GM19468 (cell line): ENCODE data around the gene NRG3.
"Not testable (repeated sequence)": the region's sequence is repeated elsewhere in the genome, so short reads cannot be mapped to it uniquely, and the experiment has no call there.

Experiments used
- ATAC-seq: cut with Tn5 transposase; IDR thresholded peaks from one replicate; pipeline ENCODE4 v1.9.1; 2021; ENCODE audit warnings: mild to moderate bottlenecking, moderate library complexity, moderate number of reproducible peaks; ENCODE audit not compliant: unreplicated experiment; ENCODE audit errors: extremely low read depth

NRG3 gene

GRCh38 chr10:82932451-82932850 lies 1057.5 kb downstream of the NRG3 start:
- ATAC-seq: no peak

- no peak for ATAC-seq
Measured at GRCh38 chr10:82934429-82934828, 1059.4 kb downstream of the NRG3 start.

GRCh38 chr10:82934947-82935346 lies 1060.0 kb downstream of the NRG3 start:
- ATAC-seq: no peak

- no peak for ATAC-seq
Measured at GRCh38 chr10:82938331-82938730, 1063.3 kb downstream of the NRG3 start.

DNA sequence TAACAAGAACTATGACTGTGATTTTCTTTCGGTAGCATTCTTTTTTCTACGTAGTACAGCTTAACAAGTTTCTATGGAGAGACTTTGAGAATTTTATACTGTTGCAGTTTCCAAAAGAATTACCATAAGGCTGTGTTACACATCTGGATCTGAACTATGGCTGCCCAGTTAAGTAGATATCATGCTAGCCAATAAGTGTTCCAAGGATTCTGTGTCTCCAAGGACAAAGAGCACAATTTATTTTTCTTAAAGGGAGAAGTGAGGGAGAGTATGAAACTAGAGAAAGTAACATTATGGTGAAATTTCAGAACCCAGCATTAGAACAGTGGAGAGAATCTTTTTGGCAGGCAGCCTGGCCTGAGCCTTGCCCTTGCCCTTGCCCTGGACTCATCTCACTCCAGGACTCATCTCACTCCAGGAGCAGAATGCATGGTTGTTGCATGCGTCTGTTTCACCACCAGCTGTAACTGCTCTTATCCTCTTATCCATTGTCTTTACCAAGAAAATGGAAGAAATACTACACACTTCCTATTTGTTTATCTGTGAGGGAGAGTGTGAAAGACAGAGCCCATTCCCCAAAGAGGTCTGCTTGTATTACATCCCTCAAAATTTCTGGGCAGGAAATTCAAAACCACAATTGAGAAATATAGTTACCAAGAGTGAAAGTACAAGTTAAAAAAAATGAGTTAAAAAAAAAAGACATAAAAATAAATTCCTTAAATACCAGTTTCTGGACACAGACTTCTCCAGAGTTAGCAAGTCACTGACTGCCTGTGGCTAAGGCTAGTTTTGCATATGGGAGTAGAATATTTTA lies 1067.5 kb downstream of the NRG3 start:
- ATAC-seq: no peak

GRCh38 chr10:82943142-82943541 lies 1068.1 kb downstream of the NRG3 start:
- ATAC-seq: no peak

DNA sequence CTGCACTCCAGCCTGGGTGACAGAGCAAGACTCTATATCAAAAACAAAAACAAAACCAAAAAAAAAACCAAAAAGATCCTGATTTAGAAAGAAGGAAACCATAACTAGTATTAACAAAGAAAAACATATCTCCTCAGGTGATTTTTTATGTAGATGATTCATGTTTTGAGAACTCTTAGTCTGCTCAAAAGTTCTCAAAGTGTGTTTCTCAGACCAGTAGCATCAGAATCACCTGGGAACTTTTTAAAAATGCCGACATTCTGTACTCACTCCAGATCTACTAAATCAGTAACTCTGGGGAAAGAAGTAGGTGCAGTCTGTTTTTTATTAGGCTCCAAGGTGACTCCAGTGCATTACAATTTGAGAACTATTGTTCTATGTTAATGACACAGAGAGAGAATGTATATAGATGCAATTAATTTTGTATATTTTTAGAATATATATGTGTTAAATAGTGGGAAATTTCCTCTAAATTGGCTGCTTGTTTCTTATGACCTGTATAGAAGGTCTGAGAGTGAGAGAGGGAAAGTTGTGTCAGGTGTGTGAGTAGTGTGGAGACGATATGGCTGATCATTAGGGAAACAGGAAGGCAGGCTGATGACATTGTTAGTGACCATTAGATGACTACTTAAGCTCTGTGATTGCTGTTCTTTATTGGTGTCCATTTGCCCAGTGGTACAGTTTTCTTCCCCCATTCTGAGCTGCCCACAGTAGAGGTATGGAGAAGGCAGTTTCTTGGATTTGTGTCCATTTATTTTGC lies 1075.0 kb downstream of the NRG3 start:
- no peak for ATAC-seq

DNA sequence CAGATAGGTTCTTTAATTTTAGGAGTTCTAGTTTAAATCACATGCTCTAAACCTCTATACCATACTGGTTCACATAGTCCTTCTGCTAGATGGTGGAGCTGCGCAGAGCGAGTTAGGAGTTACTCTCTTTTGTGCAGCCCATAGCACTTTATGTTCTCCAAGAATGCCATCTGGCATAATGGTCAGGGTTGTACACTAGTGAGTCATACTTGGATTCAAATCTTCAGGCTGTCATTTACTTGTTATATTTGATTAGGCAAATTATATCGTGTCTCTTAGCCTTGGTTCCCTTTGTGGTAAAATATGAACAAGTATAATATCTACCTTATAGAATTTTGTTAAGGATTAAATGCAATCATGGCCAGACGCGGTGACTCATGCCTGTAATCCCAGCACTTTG lies 1078.3 kb downstream of the NRG3 start:
- no peak for ATAC-seq

- no peak for ATAC-seq
Measured at GRCh38 chr10:82953909-82954308, 1078.9 kb downstream of the NRG3 start.

DNA sequence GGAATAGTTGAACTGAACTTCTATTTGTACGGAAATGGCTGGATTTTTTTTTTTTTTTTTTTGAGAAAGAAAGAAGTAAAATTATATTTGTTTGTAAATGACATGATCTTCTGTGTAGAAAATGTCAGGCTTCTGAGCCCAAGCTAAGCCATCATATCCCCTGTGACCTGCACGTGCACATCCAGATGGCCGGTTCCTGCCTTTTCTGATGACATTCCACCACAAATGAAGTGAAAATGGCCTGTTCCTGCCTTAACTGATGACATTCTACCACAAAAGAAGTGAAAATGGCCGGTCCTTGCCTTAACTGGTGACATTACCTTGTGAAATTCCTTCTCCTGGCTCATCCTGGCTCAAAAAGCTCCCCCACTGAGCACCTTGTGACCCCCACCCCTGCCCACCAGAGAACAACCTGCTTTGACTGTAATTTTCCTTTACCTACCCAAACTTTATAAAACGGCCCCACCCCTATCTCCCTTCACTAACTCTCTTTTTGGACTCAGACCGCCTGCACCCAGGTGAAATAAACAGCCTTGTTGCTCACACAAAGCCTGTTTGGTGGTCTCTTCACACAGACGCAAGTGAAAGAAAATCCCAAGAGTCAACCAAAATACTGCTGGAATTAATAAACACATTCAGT lies 1085.5 kb downstream of the NRG3 start:
- ATAC-seq: not testable (repeated sequence)

- no peak for ATAC-seq
Measured at GRCh38 chr10:82961864-82962263, 1086.9 kb downstream of the NRG3 start.

- ATAC-seq: no peak
Measured at GRCh38 chr10:82966130-82966529, 1091.1 kb downstream of the NRG3 start.

GRCh38 chr10:82968533-82968932 lies 1093.5 kb downstream of the NRG3 start:
- ATAC-seq: no peak

GRCh38 chr10:82969405-82969804 lies 1094.4 kb downstream of the NRG3 start:
- ATAC-seq: no peak

DNA sequence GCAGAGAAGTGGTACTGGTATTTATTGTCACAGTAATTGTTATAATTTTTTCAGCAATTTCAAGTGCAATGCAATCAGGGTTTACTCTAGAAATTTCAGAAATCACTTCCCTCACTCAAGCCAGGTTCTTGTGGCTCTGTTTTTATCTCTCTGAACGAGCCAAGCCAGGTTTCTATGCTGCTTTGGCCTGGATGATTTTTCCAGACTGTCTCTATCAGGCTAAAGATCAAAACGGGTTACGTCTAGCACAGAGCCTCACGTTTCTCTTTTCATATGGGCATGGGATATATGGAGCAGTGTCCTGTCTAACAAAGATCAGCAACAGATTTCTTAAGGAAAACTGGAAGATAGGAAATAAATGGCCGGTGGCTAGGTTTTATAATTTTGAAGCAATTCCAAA lies 1105.3 kb downstream of the NRG3 start:
- no peak for ATAC-seq

GRCh38 chr10:82981137-82981723 lies 1106.2 kb downstream of the NRG3 start:
- no peak for ATAC-seq

DNA sequence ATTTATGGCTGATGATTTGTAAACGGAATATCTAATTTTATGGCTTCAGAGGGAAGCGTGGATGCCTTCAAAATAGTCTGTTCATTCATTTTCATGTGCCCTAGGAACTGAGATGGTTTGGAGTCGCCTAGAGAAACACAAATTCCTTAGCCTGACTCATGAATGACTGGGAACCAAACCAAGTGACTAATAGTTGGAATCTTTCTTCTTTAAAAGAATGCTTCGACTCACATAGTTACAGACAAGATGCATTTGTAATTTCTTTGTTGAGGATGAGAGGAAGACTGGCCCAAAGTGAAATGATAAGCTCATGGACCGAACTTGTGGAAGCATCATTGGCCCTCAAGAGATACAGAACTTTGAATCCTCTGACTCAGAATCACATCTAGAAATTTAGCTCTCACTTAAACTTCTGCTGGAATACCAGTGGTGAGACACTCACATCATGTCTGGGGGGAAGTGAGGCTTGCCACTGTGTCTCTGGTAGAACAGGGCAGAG lies 1107.2 kb downstream of the NRG3 start:
- ATAC-seq: no peak

DNA sequence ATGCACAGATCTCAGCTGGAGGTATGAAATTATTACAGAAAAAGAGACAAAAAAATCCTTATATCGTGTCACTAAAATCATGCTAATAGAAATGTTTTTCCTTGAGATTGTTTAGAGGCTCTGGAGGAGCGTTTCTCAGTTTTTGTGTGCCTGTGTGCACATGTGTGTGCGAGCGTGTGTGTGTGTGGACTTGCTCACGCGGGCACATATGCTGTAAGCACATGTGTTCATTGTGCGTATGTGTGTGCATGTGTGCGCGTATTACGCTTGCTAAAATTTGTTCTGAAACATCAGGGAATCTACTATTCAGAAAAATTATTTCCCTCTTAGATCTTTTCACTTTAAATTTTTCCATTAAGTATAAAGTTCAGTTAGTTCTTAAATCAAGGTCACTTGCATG lies 1111.2 kb downstream of the NRG3 start:
- no peak for ATAC-seq

DNA sequence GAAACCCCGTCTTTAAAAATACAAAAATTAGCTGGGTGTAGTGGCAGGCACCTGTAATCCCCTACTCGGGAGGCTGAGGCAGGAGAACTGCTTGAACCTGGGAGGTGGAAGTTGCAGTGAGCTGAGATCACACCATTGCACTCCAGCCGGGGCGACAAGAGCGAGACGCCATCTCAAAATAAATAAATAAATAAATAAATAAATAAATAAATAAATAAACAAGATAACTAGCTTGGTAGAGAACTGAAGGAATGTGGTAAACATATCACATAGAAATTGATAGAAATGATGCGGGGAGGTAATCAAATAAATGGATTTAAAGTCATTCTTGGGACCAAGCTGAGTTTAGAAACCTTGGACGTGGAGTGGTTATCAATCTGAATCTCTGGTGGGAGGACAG lies 1131.5 kb downstream of the NRG3 start:
- not testable (repeated sequence) for ATAC-seq

GRCh38 chr10:83007510-83007909 lies 1132.5 kb downstream of the NRG3 start:
- ATAC-seq: no peak

GRCh38 chr10:83012866-83013265 lies 1137.9 kb downstream of the NRG3 start:
- ATAC-seq: no peak
